AG08395 (cell line): ENCODE measurements around the gene KCNK5.

Source experiments
- DNase-seq: peaks from one replicate; pipeline ENCODE4 v3.0.0; 2012; ENCODE audit warnings: mixed read lengths, low spot score

KCNK5 gene

GRCh38 chr6:39215640-39216158, 13.6 kb downstream of the KCNK5 start:
- no peak for DNase-seq

GRCh38 chr6:39214846-39215639, 14.2 kb downstream of the KCNK5 start:
- DNase-seq, result no peak

- DNase-seq, result no peak
Observed at GRCh38 chr6:39214120-39214813, 15.0 kb downstream of the KCNK5 start.

GRCh38 chr6:39213195-39213920, 15.9 kb downstream of the KCNK5 start:
- no peak for DNase-seq

- no peak for DNase-seq
Observed at GRCh38 chr6:39211183-39211582, 18.1 kb downstream of the KCNK5 start.

- no peak for DNase-seq
Observed at GRCh38 chr6:39210450-39210849, 18.8 kb downstream of the KCNK5 start.

- no peak for DNase-seq
Observed at GRCh38 chr6:39209911-39210310, 19.4 kb downstream of the KCNK5 start.

- DNase-seq, result no peak
Observed at GRCh38 chr6:39209360-39209811, 19.9 kb downstream of the KCNK5 start.

GRCh38 chr6:39208223-39208739, 21.0 kb downstream of the KCNK5 start:
- DNase-seq, result no peak

GRCh38 chr6:39207416-39208222, 21.7 kb downstream of the KCNK5 start:
- no peak for DNase-seq

GRCh38 chr6:39206250-39206721, 23.0 kb downstream of the KCNK5 start:
- no peak for DNase-seq

GRCh38 chr6:39204646-39205244, 24.5 kb downstream of the KCNK5 start:
- no peak for DNase-seq

- DNase-seq, result no peak
Observed at GRCh38 chr6:39204160-39204495, 25.1 kb downstream of the KCNK5 start.

GRCh38 chr6:39203436-39204159, 25.7 kb downstream of the KCNK5 start:
- no peak for DNase-seq

GRCh38 chr6:39202166-39202565, 27.1 kb downstream of the KCNK5 start:
- no peak for DNase-seq

GRCh38 chr6:39200498-39201020, 28.7 kb downstream of the KCNK5 start:
- no peak for DNase-seq

- DNase-seq, result no peak
Observed at GRCh38 chr6:39199976-39200375, 29.3 kb downstream of the KCNK5 start.

GRCh38 chr6:39199231-39199940, 29.9 kb downstream of the KCNK5 start:
- DNase-seq, result no peak

- no peak for DNase-seq
Observed at GRCh38 chr6:39198528-39198927, 30.7 kb downstream of the KCNK5 start.
